ENCODE data around the gene SH3BP4. TPM values are rescaled to one million over a fixed set of nuclear protein-coding genes. Genes with fewer than 3 reads are reported as not detected.
"Not testable (repeated sequence)": the region's sequence is repeated elsewhere in the genome, so short reads cannot be mapped to it uniquely, and the experiment has no call there.

SH3BP4 gene
- total and polyA plus RNA-seq, 2 donors, result 11.7 to 14.3 TPM

- H3K36me3 ChIP-seq (ENCODE audit: insufficient read depth), result no peaks in the 10 kb centered on the region
- WGBS, result 88% methylated on average over 8 of the region's 8 CpGs
- no peaks in the 10 kb centered on the region for H3K4me1 ChIP-seq (ENCODE audit: insufficient read depth)
- no peak overlapping the region for H3K27ac ChIP-seq (ENCODE audit: low read depth)
- H3K4me3 ChIP-seq (ENCODE audit: low read depth, low read length), result no peak overlapping the region
- no peak for DNase-seq (ENCODE audit: extremely low spot score)
Measured at GRCh38 chr2:235049719-235050118, 97.9 kb downstream of the SH3BP4 start.

GRCh38 chr2:235050980-235051351 lies 99.1 kb downstream of the SH3BP4 start:
- 16% methylated on average over 7 of the region's 7 CpGs for WGBS
- no peak overlapping the region for H3K27ac ChIP-seq (ENCODE audit: low read depth)

GRCh38 chr2:235051436-235052260 lies 99.8 kb downstream of the SH3BP4 start:
- WGBS, result 81% methylated on average over 18 of the region's 18 CpGs
- Histone ChIP-seq H3K36me3 (ENCODE audit: insufficient read depth) (no peaks in the 10 kb centered on the region), H3K4me3 (ENCODE audit: low read depth, low read length) (no peak overlapping the region), H3K4me1 (ENCODE audit: insufficient read depth) (no peaks in the 10 kb centered on the region), H3K27ac (ENCODE audit: low read depth) (no peak overlapping the region)
- DNase-seq (ENCODE audit: extremely low spot score), result no peak

More at GRCh38 chr2:235050980-235051351, 99.1 kb downstream of the SH3BP4 start:
- DNase-seq (ENCODE audit: extremely low spot score), result peak; percentile 84
- no peaks in the 10 kb centered on the region for H3K4me1 ChIP-seq (ENCODE audit: insufficient read depth)
- H3K36me3 ChIP-seq (ENCODE audit: insufficient read depth), result no peaks in the 10 kb centered on the region
- H3K4me3 ChIP-seq (ENCODE audit: low read depth, low read length), result no peak overlapping the region

GRCh38 chr2:235052514-235053354 lies 100.9 kb downstream of the SH3BP4 start:
- Histone ChIP-seq H3K27ac (ENCODE audit: low read depth) (no peak overlapping the region), H3K4me1 (ENCODE audit: insufficient read depth) (no peaks in the 10 kb centered on the region), H3K4me3 (ENCODE audit: low read depth, low read length) (no peak overlapping the region), H3K36me3 (ENCODE audit: insufficient read depth) (no peaks in the 10 kb centered on the region)
- no peak for DNase-seq (ENCODE audit: extremely low spot score)
- 95% methylated on average over 25 of the region's 25 CpGs for WGBS

- H3K4me3 ChIP-seq (ENCODE audit: low read depth, low read length), result no peak overlapping the region
- no peak overlapping the region for H3K27ac ChIP-seq (ENCODE audit: low read depth)
- H3K4me1 ChIP-seq (ENCODE audit: insufficient read depth), result no peaks in the 10 kb centered on the region
- no peak for DNase-seq (ENCODE audit: extremely low spot score)
- H3K36me3 ChIP-seq (ENCODE audit: insufficient read depth), result no peaks in the 10 kb centered on the region
- 87% methylated on average over 16 of the region's 16 CpGs for WGBS
Measured at GRCh38 chr2:235053651-235054050, 101.8 kb downstream of the SH3BP4 start.

GRCh38 chr2:235054475-235054874 lies 102.7 kb downstream of the SH3BP4 start:
- no peak for DNase-seq (ENCODE audit: extremely low spot score)
- H3K27ac ChIP-seq (ENCODE audit: low read depth), result no peak overlapping the region
- WGBS, result 84% methylated on average over 5 of the region's 5 CpGs
- H3K4me1 ChIP-seq (ENCODE audit: insufficient read depth), result no peaks in the 10 kb centered on the region
- H3K4me3 ChIP-seq (ENCODE audit: low read depth, low read length), result no peak overlapping the region
- H3K36me3 ChIP-seq (ENCODE audit: insufficient read depth), result no peaks in the 10 kb centered on the region

- no peak overlapping the region for H3K27ac ChIP-seq (ENCODE audit: low read depth)
- no peak for DNase-seq (ENCODE audit: extremely low spot score)
- no peaks in the 10 kb centered on the region for H3K4me1 ChIP-seq (ENCODE audit: insufficient read depth)
- H3K4me3 ChIP-seq (ENCODE audit: low read depth, low read length), result no peak overlapping the region
- WGBS, result 87% methylated on average over 7 of the region's 7 CpGs
- no peaks in the 10 kb centered on the region for H3K36me3 ChIP-seq (ENCODE audit: insufficient read depth)
Measured at GRCh38 chr2:235054919-235055318, 103.1 kb downstream of the SH3BP4 start.

- Histone ChIP-seq H3K4me1 (ENCODE audit: insufficient read depth) (no peaks in the 10 kb centered on the region), H3K4me3 (ENCODE audit: low read depth, low read length) (no peak overlapping the region), H3K36me3 (ENCODE audit: insufficient read depth) (no peaks in the 10 kb centered on the region), H3K27ac (ENCODE audit: low read depth) (no peak overlapping the region)
- WGBS, result 90% methylated on average over 12 of the region's 12 CpGs
- no peak for DNase-seq (ENCODE audit: extremely low spot score)
Measured at GRCh38 chr2:235055891-235056516, 104.2 kb downstream of the SH3BP4 start.

GRCh38 chr2:235056768-235057167 lies 105.0 kb downstream of the SH3BP4 start:
- Histone ChIP-seq H3K36me3 (ENCODE audit: insufficient read depth) (no peaks in the 10 kb centered on the region), H3K4me1 (ENCODE audit: insufficient read depth) (no peaks in the 10 kb centered on the region), H3K27ac (ENCODE audit: low read depth) (no peak overlapping the region), H3K4me3 (ENCODE audit: low read depth, low read length) (no peak overlapping the region)
- no peak for DNase-seq (ENCODE audit: extremely low spot score)
- 95% methylated on average over 6 of the region's 6 CpGs for WGBS

GRCh38 chr2:235057616-235058015 lies 105.8 kb downstream of the SH3BP4 start:
- not testable (repeated sequence) for H3K27ac ChIP-seq (ENCODE audit: low read depth); H3K36me3 ChIP-seq (ENCODE audit: insufficient read depth); H3K4me3 ChIP-seq (ENCODE audit: low read depth, low read length); H3K4me1 ChIP-seq (ENCODE audit: insufficient read depth); DNase-seq (ENCODE audit: extremely low spot score)
- 88% methylated on average over 2 of the region's 3 CpGs for WGBS

- H3K27ac ChIP-seq (ENCODE audit: low read depth), result no peak overlapping the region
- H3K36me3 ChIP-seq (ENCODE audit: insufficient read depth), result no peaks in the 10 kb centered on the region
- no peak for DNase-seq (ENCODE audit: extremely low spot score)
- H3K4me1 ChIP-seq (ENCODE audit: insufficient read depth), result no peaks in the 10 kb centered on the region
- no peak overlapping the region for H3K4me3 ChIP-seq (ENCODE audit: low read depth, low read length)
- 92% methylated on average over 1 of the region's 1 CpG for WGBS
Measured at GRCh38 chr2:235059161-235059560, 107.3 kb downstream of the SH3BP4 start.

GRCh38 chr2:235061656-235062055 lies 109.8 kb downstream of the SH3BP4 start:
- 95% methylated on average over 10 of the region's 10 CpGs for WGBS

GRCh38 chr2:235063471-235063961 lies 111.7 kb downstream of the SH3BP4 start:
- no peaks in the 10 kb centered on the region for H3K36me3 ChIP-seq (ENCODE audit: insufficient read depth)
- no peak overlapping the region for H3K4me3 ChIP-seq (ENCODE audit: low read depth, low read length)
- no peaks in the 10 kb centered on the region for H3K4me1 ChIP-seq (ENCODE audit: insufficient read depth)
- H3K27ac ChIP-seq (ENCODE audit: low read depth), result no peak overlapping the region
- DNase-seq (ENCODE audit: extremely low spot score), result no peak
- whole genome bisulfite sequencing, result 40% methylated on average over 17 of the region's 17 CpGs

More at GRCh38 chr2:235061656-235062055, 109.8 kb downstream of the SH3BP4 start:
- no peak for DNase-seq (ENCODE audit: extremely low spot score)
- H3K4me1 ChIP-seq (ENCODE audit: insufficient read depth), result no peaks in the 10 kb centered on the region
- H3K4me3 ChIP-seq (ENCODE audit: low read depth, low read length), result no peak overlapping the region
- H3K36me3 ChIP-seq (ENCODE audit: insufficient read depth), result no peaks in the 10 kb centered on the region
- no peak overlapping the region for H3K27ac ChIP-seq (ENCODE audit: low read depth)
